Keratinocyte (primary cell): ENCODE data around the gene CCDC54. TPM values are rescaled to one million over a fixed set of nuclear protein-coding genes. Genes with fewer than 3 reads are reported as not detected.

ENCODE experiments used
- DNase-seq: peaks from one replicate; pipeline ENCODE4 v3.0.0-alpha.2; 2011; ENCODE audit warnings: low read depth, missing footprints, low spot score
- FAIRE-seq: peaks from 2 replicates; lab custom pipeline; 2011; peaks lifted over from hg19 to GRCh38; lab: Jason Lieb, UNC
- H2AFZ ChIP-seq: 2 replicates; pipeline ENCODE4 v1.6.0; 2012; ENCODE audit warnings: low read length, control low read depth, inconsistent platforms; ENCODE audit not compliant: control insufficient read depth
- H3K27ac ChIP-seq: 2 replicates; pipeline ENCODE4 v1.5.1; 2011; ENCODE audit warnings: low read length; ENCODE audit not compliant: control insufficient read depth, insufficient read depth
- H3K27me3 ChIP-seq: 3 replicates; pipeline ENCODE4 v1.6.0; 2011; ENCODE audit warnings: low read length; ENCODE audit not compliant: control insufficient read depth, insufficient read depth; ENCODE audit errors: extremely low read depth
- H3K36me3 ChIP-seq, 2 experiments: 2 replicates in 1 of 2; 3 replicates in 1 of 2; pipeline ENCODE4 v1.5.1; 2011; ENCODE audit warnings: low read length in 2 of 2, mild to moderate bottlenecking in 1 of 2; ENCODE audit not compliant: control insufficient read depth in 2 of 2, insufficient read depth in 2 of 2; ENCODE audit errors: extremely low read depth in 1 of 2
- H3K4me1 ChIP-seq: 3 replicates; pipeline ENCODE4 v1.5.1; 2011; ENCODE audit warnings: low read length; ENCODE audit not compliant: control insufficient read depth, insufficient read depth; ENCODE audit errors: extremely low read depth
- H3K4me2 ChIP-seq: 3 replicates; pipeline ENCODE4 v1.6.0; 2011; ENCODE audit warnings: low read depth, low read length; ENCODE audit not compliant: control insufficient read depth, insufficient read depth; ENCODE audit errors: extremely low read depth
- H3K4me3 ChIP-seq, 3 experiments: fragments of 200-600 bp in 1 of 3; sonication (generic) in 1 of 3; 2 replicates in 2 of 3; 3 replicates in 1 of 3; pipeline ENCODE4 v1.5.1; 2011 to 2016; ENCODE audit warnings: low read length in 3 of 3, mild to moderate bottlenecking in 3 of 3, control low read depth in 2 of 3, inconsistent platforms in 1 of 3, low read depth in 1 of 3, mixed read lengths in 1 of 3, mixed run types in 1 of 3, moderate library complexity in 1 of 3; ENCODE audit not compliant: control insufficient read depth in 2 of 3, insufficient read depth in 2 of 3; ENCODE audit errors: extremely low read depth in 1 of 3
- H3K79me2 ChIP-seq: 2 replicates; pipeline ENCODE4 v1.6.0; 2012; ENCODE audit warnings: low read length; ENCODE audit not compliant: control insufficient read depth, insufficient read depth
- H3K9ac ChIP-seq: 3 replicates; pipeline ENCODE4 v1.6.0; 2011; ENCODE audit warnings: low read length; ENCODE audit not compliant: control insufficient read depth, insufficient read depth; ENCODE audit errors: extremely low read depth
- H3K9me1 ChIP-seq: 3 replicates; pipeline ENCODE4 v1.6.0; 2011; ENCODE audit warnings: low read length; ENCODE audit not compliant: control insufficient read depth, insufficient read depth; ENCODE audit errors: extremely low read depth
- H3K9me3 ChIP-seq: 2 replicates; pipeline ENCODE4 v1.5.1; 2012; ENCODE audit warnings: low read depth, low read length; ENCODE audit not compliant: control insufficient read depth
- H4K20me1 ChIP-seq: 3 replicates; pipeline ENCODE4 v1.6.0; 2011; ENCODE audit warnings: low read length; ENCODE audit not compliant: control insufficient read depth, insufficient read depth; ENCODE audit errors: extremely low read depth
- EZH2 ChIP-seq: IDR thresholded peaks from one replicate; pipeline ENCODE4 v1.6.1; 2012; ENCODE audit warnings: inconsistent platforms, mild to moderate bottlenecking, low read length, moderate library complexity
- dilution Hi-C: fragments of 300-500 bp; cut with MboI; formaldehyde crosslinking; loops from one replicate; pipeline ENCODE4 v1.7.0; 2020; ENCODE audit warnings: low sequenced_read_pairs; ENCODE audit not compliant: extremely low pct_ligation_motif_present
- polyA plus RNA-seq, 5 experiments: library from polyadenylated mRNA; depleted of rRNA in 3 of 5; stranded (reverse) in 3 of 5; stranded (forward) in 1 of 5; unstranded in 1 of 5; fragments of >200 nt; gene quantifications; 1 replicate in 1 of 5; 2 replicates in 3 of 5; 3 replicates in 1 of 5; pipeline versions ENCODE4 v1.2.1 to v1.2.3, GENCODE V29; 2011 to 2012; ENCODE audit warnings: missing spikeins in 2 of 5, low read depth in 1 of 5, low replicate concordance in 1 of 5
- TF ChIP-seq, protein P1 (sequence below), 3 experiments: IDR thresholded peaks in 1 of 3; conservative IDR thresholded peaks in 1 of 3; optimal IDR thresholded peaks in 1 of 3; 2 replicates in 2 of 3; 3 replicates in 1 of 3; pipeline versions ENCODE3 to v1.5.1; 2011; ENCODE audit warnings: low read length in 3 of 3, mild to moderate bottlenecking in 3 of 3, moderate library complexity in 2 of 3, control low read depth in 1 of 3, inconsistent platforms in 1 of 3; ENCODE audit not compliant: insufficient read depth in 2 of 3; ENCODE audit errors: extremely low read depth in 1 of 3

CCDC54 gene
- polyA plus RNA-seq, 1 donor (not counting 4 experiments of a cell fraction or from before 2014, with no cell fraction given), result not detected

DNA sequence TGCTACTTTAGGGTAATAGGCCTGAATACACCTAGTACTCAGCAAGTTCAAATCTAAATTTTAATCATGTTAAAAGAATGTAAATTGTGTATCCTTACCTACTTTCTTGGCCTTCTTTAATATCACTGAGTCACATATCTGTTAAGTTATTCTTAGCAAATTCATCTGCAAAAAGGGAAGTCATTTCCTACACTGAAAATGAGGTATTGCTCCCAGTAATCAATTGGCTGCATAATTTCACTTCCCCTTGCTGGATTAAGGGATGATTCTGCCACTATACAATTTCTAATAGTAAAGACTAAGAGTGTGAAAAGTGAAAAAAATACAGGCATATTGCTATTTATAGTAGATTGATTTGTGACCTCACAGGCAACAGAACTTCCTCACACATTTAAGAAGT is 47.8 kb downstream of the CCDC54 start:
- Histone ChIP-seq H3K36me3 (no peaks in the 10 kb centered on the region), H2AFZ (no peak overlapping the region), H3K4me1 (peaks cover 10% of the 10 kb centered on the region), H3K4me3 (no peak overlapping the region), H3K9ac (no peak overlapping the region), H3K9me1 (no peaks in the 10 kb centered on the region), H3K4me2 (no peak overlapping the region), H3K9me3 (no peaks in the 10 kb centered on the region), H4K20me1 (no peaks in the 10 kb centered on the region), H3K27ac (no peak overlapping the region), H3K79me2 (no peaks in the 10 kb centered on the region), H3K27me3 (no peaks in the 10 kb centered on the region)
- DNase-seq (no peak), FAIRE-seq (no peak)
- dilution Hi-C loops, result loop anchor here (25.0 kb wide), 1 partner anchor 163 kb away; no protein-coding TSS in a partner anchor
- TF ChIP-seq, protein P1, sequence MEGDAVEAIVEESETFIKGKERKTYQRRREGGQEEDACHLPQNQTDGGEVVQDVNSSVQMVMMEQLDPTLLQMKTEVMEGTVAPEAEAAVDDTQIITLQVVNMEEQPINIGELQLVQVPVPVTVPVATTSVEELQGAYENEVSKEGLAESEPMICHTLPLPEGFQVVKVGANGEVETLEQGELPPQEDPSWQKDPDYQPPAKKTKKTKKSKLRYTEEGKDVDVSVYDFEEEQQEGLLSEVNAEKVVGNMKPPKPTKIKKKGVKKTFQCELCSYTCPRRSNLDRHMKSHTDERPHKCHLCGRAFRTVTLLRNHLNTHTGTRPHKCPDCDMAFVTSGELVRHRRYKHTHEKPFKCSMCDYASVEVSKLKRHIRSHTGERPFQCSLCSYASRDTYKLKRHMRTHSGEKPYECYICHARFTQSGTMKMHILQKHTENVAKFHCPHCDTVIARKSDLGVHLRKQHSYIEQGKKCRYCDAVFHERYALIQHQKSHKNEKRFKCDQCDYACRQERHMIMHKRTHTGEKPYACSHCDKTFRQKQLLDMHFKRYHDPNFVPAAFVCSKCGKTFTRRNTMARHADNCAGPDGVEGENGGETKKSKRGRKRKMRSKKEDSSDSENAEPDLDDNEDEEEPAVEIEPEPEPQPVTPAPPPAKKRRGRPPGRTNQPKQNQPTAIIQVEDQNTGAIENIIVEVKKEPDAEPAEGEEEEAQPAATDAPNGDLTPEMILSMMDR (optimal IDR thresholded peaks at IDR 0.05 in 1 of 3, IDR thresholded peaks at IDR 0.05 in 1 of 3, conservative IDR thresholded peaks at IDR 0.05 in 1 of 3; ENCODE audit: extremely low read depth in 1 of 3, insufficient read depth in 2 of 3, low read length in 3 of 3), result no peak
- TF ChIP-seq EZH2, result no peak

DNA sequence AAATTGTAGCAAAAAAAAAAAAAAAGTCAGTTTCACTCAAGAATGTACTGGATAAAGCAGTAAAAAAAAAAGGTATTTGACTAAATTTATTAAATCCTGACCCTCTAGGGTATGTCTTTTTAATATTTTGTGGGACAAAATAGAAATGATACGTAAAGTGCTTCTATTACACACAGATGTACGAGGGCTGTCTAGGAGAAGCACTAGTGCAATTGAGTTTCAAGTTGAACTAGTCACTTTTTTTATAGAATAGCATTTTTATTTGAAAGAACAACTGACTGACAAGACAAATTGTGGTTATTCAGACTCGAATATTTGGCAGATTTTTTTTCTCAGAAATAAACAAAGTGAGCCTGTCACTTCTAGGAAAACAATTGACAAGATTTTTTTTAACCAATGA is 49.0 kb downstream of the CCDC54 start:
- H3K9ac ChIP-seq, result no peak overlapping the region
- no peak overlapping the region for H2AFZ ChIP-seq
- no peak overlapping the region for H3K4me3 ChIP-seq
- no peak overlapping the region for H3K27ac ChIP-seq
- peaks cover 18% of the 10 kb centered on the region for H3K4me1 ChIP-seq
- TF ChIP-seq, protein P1 (optimal IDR thresholded peaks at IDR 0.05 in 1 of 3, IDR thresholded peaks at IDR 0.05 in 1 of 3, conservative IDR thresholded peaks at IDR 0.05 in 1 of 3; ENCODE audit: extremely low read depth in 1 of 3, insufficient read depth in 2 of 3, low read length in 3 of 3), result no peak
- TF ChIP-seq EZH2, result no peak
- H3K27me3 ChIP-seq, result no peaks in the 10 kb centered on the region
- no peaks in the 10 kb centered on the region for H3K9me3 ChIP-seq
- DNase-seq (no peak), FAIRE-seq (no peak)
- H3K4me2 ChIP-seq, result no peak overlapping the region
- H4K20me1 ChIP-seq, result no peaks in the 10 kb centered on the region
- no peaks in the 10 kb centered on the region for H3K36me3 ChIP-seq
- H3K9me1 ChIP-seq, result no peaks in the 10 kb centered on the region
- no peaks in the 10 kb centered on the region for H3K79me2 ChIP-seq
- dilution Hi-C loops, result loop anchor here (25.0 kb wide), 1 partner anchor 164 kb away; no protein-coding TSS in a partner anchor

Other genes starting within 250 kb of the CCDC54 start
- 30.9 to 43.4 TPM (median 33.3 TPM) in 3 replicates for gene BBX, start 145.5 kb downstream of the CCDC54 start, polyA plus RNA-seq